GM21576 (cell line): ENCODE results near the gene LCLAT1.
"Not testable (repeated sequence)": the region's sequence is repeated elsewhere in the genome, so short reads cannot be mapped to it uniquely, and the experiment has no call there.

Source experiments
- ATAC-seq: cut with Tn5 transposase; IDR thresholded peaks from one replicate; pipeline ENCODE4 v1.9.1; 2021; ENCODE audit warnings: mild to moderate bottlenecking, moderate library complexity; ENCODE audit not compliant: unreplicated experiment

The LCLAT1 gene

DNA sequence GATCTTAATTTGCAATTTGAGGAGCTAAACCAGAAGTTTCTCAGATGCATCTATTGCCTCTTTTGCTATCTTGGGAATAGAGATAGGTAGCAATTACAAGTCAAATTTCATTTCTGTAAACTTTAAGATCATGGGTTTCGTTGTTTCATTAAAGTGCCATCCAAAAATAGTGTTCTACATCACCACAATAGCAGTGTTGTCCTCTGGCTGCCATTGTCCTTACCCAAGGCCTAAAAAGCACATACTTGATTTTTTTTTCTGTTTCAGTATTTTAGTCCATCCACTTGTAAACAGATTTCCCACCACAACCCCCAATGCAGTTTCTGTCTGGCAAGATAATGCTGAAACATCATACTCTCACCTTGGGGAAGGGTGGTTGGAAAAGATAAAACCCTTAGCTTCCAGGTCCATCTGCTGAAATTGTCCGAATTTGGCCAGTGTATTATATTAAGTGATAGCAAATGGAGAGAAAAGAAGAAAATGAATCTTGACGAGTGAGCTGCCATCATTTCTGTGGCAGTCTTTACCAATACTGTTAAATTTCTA, 136.2 kb downstream of the LCLAT1 start:
- ATAC-seq, result no peak

DNA sequence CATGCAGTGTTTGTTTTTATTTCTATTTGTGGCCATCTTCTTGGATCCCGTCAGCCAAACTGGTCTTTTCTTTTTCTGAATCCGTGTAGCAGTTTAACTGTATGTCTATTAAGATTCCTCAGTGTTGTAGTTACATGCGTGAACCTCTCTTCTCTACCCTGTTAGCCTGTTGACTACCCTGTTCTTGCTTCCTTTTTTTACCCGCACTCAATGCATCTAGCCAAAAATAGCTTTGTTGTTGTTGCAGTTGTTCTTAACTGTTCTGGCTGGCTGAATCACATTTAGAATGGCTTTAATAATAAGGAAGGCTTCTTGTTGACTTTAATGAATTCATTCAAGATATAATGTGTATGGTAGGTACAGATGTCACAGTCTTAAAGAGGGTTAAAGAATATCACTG, 137.1 kb downstream of the LCLAT1 start:
- ATAC-seq, result peak; percentile 88

DNA sequence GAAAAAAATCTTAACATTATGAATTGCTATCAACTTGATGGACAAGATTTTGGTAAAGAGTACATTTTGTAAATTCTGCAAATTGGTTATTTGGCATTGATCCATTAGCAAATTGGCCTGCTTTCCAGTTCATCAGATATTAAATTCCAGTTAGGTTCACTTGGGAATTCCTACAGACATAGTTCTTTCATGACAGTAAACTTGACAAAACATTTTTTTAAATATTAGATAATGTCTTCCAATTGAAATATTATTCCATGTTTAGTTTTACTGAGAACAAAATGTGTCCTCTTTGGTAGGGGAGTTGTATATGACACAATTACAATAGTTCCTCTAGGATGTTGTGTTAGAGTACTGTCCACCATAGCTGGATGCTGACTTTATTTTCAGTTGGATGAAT, 141.9 kb downstream of the LCLAT1 start:
- ATAC-seq, result no peak

DNA sequence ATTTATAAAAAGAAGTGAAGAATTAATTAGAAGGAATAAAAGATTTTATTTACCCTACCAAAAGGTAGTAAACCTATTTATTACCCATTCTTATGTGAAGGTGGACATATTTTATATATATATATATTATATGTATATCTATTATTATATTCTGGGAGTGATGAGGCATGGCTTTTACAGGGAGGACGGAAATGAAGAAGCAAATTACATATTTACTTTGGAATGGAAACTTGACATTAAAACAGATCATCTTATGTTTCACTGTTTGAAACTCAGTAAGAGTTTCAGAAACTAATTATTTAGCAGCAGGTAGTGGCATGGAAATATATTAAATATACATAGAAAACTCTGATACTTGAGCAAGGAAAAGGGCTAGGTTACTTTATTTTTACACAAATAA, 143.4 kb downstream of the LCLAT1 start:
- no peak for ATAC-seq

DNA sequence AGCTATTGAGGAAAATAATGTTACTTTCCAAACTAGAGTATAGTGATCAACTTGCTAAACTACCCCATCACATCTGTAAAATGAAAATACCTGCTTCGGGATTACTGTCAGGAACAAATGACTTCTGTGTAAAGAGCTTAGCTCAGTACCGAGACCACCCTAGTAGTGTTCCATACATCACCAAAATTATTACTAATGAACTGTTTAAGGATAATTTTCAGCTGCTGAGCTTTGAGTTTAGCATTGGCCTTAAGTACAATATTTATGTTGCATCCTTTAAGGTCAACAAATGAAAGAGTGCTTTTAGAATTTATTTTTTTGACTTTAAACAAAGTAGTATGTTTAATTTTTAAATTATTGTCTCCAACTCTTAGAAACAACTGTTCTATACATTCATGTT, 144.1 kb downstream of the LCLAT1 start:
- no peak for ATAC-seq

DNA sequence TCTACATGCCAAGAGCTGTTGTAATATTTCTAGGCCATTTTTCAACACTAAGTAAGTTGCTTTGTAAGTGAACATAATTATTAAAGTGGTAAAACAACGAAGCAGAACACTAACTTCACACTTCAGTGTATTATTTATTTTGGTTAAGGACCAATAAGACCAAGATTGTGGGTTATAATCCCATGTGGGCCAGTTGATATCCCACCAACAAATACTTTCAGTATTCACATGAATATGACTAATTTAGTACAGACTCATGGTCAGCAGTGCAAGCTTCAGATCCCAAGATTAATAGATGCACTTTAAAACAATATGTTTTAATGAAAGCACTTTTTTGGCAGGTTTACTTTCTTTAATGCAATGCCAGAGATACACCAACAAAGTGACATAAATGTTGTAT, 154.3 kb downstream of the LCLAT1 start:
- ATAC-seq, result no peak

DNA sequence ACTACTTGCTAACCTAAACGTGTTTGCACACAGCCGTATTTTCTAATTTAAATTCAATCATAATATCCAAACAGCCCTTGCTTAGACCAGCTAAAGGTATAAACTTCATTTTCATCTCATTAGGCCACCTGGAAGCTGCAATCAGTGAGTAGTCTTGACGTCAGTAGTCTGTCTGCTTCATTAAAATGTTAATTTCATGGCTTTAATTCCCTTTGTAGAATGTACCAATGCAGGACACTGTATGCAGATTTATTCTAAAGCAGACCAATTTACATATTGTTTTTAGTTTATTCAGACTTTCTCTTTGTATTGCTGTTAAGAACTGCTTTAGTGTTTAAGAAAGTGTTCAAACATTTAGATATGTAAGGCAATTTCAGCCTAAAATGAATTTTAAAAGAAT, 158.2 kb downstream of the LCLAT1 start:
- ATAC-seq, result no peak

DNA sequence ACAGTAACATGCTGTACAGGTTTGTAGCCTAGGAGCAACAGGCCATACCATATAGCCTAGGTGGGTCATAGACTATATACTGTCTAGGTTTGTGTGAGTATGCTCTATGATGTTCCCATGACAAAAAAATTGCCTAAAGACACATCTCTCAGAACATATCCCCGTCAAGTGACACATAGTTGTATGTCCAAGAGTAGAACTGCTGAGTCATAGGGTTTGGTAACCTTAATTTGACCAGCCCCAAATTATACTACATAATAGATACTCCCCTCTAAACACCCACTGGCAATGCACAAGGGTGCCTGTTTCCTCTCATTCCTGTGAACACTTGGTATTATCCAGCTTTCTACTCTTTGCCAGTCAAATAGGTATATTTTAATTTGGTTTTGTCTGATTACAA, 161.6 kb downstream of the LCLAT1 start:
- no peak for ATAC-seq

DNA sequence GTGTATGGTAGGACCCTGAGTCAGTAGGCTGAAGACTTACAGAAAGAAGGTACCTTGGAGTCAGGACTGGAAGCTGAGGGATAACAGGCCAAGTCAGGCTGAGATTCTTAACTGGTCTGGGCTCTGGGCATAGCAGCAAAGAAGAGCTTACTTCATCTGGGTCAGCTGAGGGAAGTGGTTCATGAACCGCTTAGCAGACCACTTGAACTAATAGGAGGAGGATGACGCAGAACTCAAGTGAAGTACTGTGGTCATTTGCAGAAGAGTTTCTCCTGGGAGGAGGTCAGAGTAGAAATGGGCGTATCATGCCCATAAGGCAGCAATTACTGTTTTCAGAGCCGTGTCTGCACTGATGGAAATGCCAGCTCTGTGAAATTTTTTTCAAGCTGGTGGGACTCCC, 164.5 kb downstream of the LCLAT1 start:
- ATAC-seq, result no peak

DNA sequence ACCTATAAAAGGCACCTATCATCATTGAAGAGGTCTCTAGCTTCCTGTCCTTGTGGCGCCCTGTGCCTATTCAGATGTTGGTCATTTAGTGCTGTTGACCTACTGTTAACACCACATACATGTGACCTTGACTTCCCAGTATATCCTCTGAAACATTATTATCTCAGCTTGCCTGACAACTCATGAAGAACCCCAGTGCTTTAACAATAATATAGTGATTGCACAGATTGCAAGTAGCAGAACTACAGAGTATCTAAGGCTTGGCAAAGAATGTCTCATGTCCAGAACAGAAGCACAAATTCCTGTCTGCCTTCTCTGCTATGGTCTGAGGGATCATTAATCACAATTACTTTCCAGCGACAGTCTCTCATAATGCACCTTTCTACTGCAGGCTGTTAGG, 165.3 kb downstream of the LCLAT1 start:
- ATAC-seq, result no peak

DNA sequence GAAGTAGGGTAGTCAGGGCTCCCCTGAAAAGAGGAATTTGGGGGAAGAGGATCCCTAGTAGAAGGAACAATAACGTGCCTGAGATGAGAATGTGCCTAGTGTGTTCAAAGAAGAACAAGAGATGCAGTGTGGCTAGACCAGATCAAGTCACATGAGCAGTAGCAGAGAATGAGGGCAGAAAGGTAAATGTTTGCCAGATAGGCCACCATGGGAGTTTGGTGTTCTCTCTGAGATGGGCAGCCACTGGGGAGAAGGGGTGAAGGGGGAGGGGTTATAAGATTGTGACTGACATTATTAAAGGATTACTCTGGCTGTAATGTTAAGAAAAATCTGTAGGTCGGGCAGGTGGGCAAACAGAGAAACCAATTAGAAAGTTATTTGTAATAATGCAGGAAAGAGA, 166.0 kb downstream of the LCLAT1 start:
- no peak for ATAC-seq

DNA sequence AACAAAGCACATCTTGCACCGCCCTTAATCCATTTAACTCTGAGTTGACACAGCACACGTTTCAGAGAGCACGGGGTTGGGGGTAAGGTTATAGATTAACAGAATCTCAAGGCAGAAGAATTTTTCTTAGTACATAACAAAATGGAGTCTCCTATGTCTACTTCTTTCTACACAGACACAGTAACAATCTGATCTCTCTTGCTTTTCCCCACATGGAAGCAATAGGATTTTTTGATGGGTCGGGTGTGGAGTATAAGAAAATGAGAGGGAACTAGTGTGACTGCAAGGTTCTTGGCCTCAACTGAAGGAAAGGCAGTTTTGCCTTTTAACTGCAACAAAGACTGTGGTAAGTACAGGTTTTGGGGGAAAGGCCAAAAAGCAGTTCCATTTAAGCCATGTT, 167.2 kb downstream of the LCLAT1 start:
- not testable (repeated sequence) for ATAC-seq

DNA sequence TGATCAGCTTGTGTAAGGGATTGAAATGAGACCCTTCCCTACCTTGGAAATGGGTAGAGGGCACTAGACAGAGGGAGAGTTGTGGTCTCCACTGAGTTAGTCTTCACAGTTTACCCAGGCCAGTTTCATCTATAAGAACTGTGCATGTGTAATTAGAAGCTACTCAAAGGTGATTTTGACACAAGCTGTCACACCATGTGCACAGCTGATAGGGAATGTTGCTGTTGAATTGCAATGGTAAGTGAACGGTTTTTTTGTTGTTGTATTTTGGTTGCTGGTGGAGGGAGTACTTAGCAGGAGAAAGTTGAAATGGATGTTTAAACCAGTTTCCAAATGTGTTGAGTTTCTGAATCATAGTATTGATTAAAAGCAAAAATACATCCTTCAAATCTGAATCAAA, 168.9 kb downstream of the LCLAT1 start:
- no peak for ATAC-seq

DNA sequence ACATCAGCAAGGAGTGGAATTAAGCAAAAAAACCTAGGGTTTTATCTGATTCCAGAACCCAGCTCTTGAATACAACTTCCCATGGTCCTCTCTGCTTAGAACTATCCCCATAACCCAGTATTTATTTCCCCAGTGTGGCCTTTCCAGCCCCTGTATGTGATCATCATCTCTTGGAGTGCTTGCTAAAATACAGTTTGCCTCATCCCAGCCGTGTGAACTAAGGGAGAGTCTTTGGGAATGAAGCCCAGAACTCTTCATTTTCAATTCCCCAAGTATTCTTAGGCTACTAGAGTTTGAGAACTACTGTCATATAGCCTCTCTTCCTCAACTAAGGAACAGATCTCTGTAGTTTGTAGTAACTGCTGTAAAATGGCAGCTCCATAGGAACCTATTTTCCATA, 173.1 kb downstream of the LCLAT1 start:
- no peak for ATAC-seq

DNA sequence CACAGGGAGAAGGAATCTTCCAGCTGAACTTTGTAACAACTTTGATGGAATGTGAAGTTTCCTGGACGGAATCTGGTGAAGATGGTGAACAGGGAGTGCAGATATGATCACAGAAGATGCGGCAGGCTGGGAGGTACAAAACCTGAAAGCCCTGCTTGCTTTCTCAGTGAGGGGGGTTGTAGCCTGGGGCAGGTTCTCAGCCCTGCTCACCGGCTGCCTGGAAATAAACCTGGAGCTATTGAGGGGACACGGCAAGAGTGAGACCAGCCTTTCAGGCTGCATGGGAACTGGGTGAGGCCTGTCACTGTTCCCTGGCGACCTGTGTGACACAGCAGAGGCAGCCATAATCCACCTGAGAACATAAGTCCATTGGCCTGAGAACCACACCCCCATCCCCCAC, 174.8 kb downstream of the LCLAT1 start:
- ATAC-seq, result no peak

DNA sequence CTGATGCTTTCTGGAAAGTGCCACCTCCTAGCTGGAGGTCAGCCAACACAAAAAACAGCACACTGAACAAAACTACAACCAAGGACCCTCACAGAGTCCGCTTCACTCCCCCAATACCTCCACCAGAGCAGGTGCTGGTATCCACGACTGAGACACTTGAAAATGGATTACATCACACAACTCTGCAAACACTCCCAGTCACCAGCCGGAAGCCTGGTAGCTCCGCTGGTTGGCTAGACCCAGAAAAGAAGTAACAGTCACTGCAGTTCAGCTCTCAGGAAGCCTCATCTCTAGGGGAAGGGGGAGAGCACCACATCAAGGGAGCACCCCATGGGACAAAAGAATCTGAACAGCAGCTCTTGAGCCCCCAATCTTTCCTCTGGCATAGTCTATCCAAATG, 175.4 kb downstream of the LCLAT1 start:
- no peak for ATAC-seq

DNA sequence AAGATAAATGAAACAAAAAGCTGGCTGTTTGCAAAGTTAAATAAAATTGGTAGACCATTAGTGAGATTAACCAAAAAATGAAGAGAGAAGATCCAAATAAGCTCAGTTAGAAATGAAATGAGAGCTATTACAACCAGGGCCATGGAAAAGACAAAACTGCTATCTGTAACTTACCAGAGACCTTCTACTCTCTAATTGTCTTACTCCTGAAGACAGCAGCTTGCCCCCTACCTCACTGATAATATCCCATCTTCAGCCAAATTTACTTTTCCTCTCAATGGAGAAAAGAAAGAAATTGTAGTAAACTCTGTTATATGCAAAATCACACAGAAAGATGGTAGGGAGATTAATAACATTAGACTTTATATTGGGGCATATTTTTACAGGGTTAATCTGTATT, 178.2 kb downstream of the LCLAT1 start:
- ATAC-seq, result no peak

DNA sequence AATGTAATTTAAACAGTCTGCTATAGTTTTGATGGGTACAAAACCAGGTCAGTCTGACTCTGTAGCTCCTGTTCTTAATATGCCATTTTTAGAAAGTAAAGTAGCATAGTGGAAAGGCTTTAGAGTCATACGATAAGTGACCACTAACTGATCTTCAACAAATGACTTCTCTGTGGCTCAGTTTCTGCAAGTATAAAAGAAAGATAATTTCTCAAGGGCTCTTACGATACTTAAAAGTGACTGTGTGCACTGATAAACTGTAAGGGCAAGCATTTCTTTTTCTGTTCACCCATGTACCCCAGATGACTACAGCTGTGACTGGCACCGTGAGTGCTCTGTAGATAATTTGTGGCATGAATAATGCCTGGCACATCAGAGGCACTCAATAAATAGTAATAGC, 178.7 kb downstream of the LCLAT1 start:
- no peak for ATAC-seq

DNA sequence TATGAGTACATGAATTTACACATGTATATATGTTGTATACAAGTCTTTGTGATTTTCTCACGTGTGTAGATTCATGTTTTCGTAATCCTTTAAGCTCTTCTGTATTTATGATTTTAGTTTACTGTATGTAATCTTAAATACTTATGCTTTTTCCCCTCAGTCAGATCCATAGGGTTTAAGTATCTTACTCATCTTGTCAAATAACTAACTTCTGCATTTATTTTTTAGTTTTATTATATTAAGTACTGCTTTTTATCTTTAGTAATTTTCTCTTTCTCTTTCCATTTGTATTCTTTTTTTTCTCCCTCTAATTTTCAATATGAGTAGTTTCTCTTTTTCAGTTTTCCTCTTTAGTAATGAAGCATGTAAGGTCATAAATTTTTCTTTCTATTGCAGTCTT, 179.4 kb downstream of the LCLAT1 start:
- ATAC-seq, result no peak

DNA sequence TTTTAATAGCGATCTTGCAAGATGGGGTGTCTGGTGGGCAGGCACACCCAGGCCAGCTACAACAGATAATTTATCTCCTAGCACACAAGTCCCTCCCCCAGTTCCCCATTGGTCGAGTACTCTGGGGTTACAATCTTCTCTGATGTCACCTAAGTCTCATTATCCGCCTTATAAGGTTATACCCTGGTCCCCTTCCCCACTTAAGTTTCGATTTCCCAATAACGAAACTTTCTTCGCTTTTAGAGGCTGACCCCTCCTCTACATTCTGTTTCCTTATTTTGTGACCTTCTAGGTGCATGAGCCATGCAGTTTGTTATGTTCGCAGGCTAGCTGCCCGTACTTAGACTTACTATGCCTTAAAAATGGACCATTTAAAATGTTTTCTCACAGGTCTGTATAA, 180.1 kb downstream of the LCLAT1 start:
- ATAC-seq, result no peak

DNA sequence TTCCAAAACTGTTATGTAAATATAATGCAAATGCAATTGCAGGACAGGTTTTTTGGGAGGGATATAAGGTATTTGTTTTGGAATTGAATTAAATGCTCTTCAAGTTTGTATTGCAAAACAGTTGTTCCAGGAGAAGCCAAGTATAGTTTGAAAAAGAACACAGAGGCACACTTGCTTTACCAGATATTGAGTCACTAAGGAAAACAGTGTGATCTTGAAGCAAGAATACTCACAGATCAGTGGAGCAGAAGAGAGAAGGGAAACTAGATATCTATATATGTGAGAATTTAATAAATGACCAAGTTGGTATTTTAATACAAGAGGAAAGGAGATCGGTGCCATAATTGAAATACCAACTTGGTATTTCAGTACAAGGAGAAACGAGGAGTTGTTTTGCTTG, 181.3 kb downstream of the LCLAT1 start:
- ATAC-seq, result no peak

DNA sequence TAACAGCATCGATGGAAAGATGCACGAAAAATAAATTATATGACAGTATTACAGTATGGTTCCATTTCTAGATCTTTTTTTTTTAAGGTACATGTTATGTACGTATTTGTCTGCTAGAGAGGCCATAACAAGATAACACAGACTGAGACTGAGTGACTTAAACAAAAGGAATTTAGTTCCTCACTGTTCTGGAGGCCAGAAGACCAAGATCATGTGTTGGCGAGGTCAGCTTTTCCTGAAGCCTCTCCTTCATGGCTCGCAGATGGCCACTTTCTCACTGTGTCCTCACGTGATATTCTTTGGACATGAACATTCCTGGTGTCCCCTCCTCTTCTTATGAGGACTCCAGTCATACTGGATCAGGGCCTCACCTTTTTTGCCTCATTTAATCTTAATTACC, 182.8 kb downstream of the LCLAT1 start:
- no peak for ATAC-seq

DNA sequence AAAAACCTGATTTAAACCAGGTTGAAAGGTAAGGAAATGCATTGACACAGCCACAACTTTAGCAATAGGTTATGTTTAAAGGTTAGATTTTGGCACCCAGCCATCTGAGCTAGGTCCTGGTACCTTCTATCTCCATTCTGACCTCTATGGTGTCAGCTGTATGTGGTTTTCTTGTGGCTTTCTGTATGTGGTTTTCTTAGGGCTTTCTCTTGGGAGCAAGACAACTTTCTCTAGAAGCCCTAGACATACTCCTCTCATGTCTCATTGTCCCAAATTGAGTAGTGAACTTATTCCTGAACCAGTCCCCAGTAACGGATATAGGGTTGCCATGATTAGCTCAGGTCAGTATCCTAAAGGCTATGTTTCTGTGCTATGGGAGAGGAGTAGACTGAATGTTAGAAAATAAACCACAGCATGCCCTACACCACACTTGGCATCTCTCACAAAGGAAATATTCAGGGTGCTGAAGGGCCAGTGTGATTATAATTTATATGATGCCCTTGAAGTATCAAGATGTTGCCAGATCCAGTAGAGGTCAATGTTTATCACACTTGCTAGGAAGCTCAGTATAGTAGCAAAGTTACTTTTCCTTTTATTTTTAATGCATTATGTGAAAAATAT, 184.1 kb downstream of the LCLAT1 start:
- ATAC-seq, result peak; percentile 57
